ENCODE results near the gene SMYD3. TPM values are rescaled to one million over a fixed set of nuclear protein-coding genes. Genes with fewer than 3 reads are reported as not detected.

Gene SMYD3
- 10 to 100 TPM; 10.8 to 19.2 (median 13.7) TPM for total RNA-seq
- polyA plus RNA-seq: 10 to 100 TPM; 13.1 to 24.0 TPM
- long read RNA-seq, donor 1, partial matches to known transcripts: 3 of 12 reads
- long read RNA-seq, donor 1, other reads (novel, unspliced or antisense): 6 of 12 reads
- long read RNA-seq, donor 2, transcript SMYD3-201 (7 exons, 1,863 nt): major isoform, 11 of 19 reads
- long read RNA-seq, donor 2, partial matches to known transcripts: 6 of 19 reads
- long read RNA-seq, donor 2, other reads (novel, unspliced or antisense): 0 of 19 reads
- long read RNA-seq, donor 3, partial matches to known transcripts: 1 of 5 reads
- long read RNA-seq, donor 3, other reads (novel, unspliced or antisense): 2 of 5 reads

DNA sequence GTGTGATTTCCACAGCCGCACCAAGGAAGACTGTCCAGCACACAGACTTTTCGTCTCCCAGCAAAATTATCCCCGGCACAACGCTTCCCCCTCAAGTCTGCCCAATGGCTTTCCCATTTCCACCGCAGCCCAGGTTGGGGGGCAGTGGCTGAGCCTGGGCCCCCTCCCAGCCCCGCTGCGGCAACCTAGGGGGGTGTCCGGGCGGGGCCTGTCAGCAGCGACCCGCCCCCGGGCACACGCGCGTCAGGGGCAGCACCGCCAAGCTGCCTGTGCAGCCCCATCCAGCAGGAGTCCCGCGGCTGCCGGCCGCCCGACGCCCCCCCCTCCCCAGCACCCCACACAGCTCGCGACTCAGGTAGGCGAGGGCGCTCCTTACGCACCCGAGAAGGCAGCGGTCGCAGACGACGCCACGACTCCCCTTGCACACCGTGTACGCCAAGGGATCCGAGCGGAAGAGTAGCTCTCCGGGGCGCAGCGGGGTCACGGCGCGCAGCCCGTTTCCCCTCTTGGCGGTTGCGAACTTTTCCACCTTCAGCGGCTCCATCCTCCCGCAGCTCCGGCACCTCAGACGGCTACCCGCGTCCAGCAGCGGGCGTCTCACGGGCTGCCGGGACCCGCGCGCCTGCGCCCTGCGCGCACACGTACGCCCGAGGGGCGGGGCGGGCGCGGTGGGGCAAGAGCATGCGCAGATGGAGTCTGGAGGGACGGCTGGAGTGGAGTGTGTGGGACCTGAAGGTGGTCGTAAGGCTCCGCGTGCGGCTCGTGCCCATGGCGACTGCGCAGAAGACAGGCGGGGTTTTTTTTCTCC lies at the start of gene SMYD3:
Gene SMYD3 (minus strand): TSS at position 606 of the 808 bp plus-strand sequence.
- DNase-seq: peak; percentile 62 to 83 (median 77)
- Histone ChIP-seq H3K36me3 (no peaks in the 10 kb centered on the region), H3K27ac (no peak within 1 kb of the TSS), H3K4me1 (ENCODE audit: insufficient read depth) (peaks cover 6% of the 10 kb centered on the region), H3K27me3 (no peaks in the 10 kb centered on the region), H3K4me3 (peak within 1 kb of the TSS; percentile 74), H3K9me3 (no peaks in the 10 kb centered on the region)
- WGBS, 3 donors: 1% methylated on average over 57 to 79 of the region's 79 CpGs
- intact Hi-C loops (cut with DNase I): no loop called here
- TF ChIP-seq POLR2A (IDR thresholded peaks at IDR 0.05) (peak; percentile 24), EP300 (IDR thresholded peaks at IDR 0.05) (no peak)

DNA sequence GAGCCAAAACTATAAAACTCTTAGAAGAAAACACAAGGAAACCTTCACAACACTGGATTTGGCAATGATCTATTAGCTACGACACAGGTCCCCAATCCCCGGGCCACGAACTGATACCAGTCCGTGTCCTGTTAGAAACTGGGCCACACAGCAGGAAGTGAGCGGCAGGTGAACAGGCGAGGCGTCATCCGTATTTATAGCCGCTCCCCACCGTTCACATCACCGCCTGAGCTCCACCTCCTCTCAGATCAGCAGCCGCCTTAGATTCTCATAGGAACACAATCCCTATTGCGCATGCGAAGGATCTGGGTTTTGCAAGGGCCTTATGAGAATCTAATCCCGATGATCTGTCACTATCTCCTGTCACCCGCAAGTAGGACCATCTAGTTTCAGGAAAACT lies 47.1 kb upstream of the SMYD3 start:
- no peaks in the 10 kb centered on the region for H3K27me3 ChIP-seq
- intact Hi-C loops (cut with DNase I): no loop called here
- H3K36me3 ChIP-seq: no peaks in the 10 kb centered on the region
- no peaks in the 10 kb centered on the region for H3K4me1 ChIP-seq (ENCODE audit: insufficient read depth)
- no peaks in the 10 kb centered on the region for H3K9me3 ChIP-seq
- no peak overlapping the region for H3K4me3 ChIP-seq
- WGBS, 3 donors: 96 to 97% (median 96%) methylated on average over 16 of the region's 16 CpGs
- no peak for DNase-seq
- no peak for TF ChIP-seq EP300 (IDR thresholded peaks at IDR 0.05)
- TF ChIP-seq, protein P1, sequence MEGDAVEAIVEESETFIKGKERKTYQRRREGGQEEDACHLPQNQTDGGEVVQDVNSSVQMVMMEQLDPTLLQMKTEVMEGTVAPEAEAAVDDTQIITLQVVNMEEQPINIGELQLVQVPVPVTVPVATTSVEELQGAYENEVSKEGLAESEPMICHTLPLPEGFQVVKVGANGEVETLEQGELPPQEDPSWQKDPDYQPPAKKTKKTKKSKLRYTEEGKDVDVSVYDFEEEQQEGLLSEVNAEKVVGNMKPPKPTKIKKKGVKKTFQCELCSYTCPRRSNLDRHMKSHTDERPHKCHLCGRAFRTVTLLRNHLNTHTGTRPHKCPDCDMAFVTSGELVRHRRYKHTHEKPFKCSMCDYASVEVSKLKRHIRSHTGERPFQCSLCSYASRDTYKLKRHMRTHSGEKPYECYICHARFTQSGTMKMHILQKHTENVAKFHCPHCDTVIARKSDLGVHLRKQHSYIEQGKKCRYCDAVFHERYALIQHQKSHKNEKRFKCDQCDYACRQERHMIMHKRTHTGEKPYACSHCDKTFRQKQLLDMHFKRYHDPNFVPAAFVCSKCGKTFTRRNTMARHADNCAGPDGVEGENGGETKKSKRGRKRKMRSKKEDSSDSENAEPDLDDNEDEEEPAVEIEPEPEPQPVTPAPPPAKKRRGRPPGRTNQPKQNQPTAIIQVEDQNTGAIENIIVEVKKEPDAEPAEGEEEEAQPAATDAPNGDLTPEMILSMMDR (IDR thresholded peaks at IDR 0.05): no peak
- TF ChIP-seq POLR2A (IDR thresholded peaks at IDR 0.05): no peak
- no peak overlapping the region for H3K27ac ChIP-seq

DNA sequence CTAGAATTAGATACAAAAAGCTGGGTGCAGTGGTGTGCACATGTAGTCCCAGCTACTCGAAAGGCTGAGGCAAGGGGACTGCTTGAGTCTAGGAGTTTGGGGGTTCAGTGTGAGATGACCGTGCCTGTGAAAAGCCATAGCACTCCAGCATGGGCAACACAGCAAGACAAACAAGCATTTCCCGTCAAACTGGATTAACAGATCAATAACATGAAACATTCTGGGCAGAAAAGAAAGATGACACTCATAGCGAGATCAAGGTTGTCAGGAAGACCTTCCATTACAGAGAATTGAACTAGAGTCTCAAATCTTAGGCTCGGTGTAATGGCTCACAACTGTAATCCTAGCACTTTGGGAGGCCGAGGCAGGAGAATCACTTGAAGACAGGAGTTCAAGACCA lies 45.0 kb upstream of the SMYD3 start:
- 93 to 94% (median 94%) methylated on average over 6 of the region's 6 CpGs for WGBS, 3 donors
- DNase-seq: no peak
- no peaks in the 10 kb centered on the region for H3K27me3 ChIP-seq

DNA sequence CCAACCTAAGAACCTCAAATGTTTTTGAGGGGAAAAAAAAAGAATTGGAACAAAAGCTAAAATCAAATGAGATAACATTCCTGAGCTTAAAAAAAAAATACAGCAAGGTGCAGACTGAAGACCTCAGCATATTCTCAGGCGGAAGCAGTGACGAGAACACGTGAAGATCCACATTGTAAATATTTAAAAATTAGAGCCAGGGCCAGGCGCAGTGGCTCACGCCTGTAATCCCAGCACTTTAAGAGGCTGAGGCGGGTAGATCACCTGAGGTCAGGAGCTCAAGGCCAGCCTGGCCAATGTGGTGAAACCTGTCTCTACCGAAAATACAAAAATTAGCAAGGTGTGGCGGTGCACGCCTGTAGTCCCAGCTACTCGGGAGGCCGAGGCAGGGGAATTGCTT lies 43.3 kb upstream of the SMYD3 start:
- Histone ChIP-seq H3K36me3 (no peaks in the 10 kb centered on the region), H3K9me3 (no peaks in the 10 kb centered on the region), H3K27ac (no peak overlapping the region), H3K4me1 (ENCODE audit: insufficient read depth) (no peaks in the 10 kb centered on the region), H3K4me3 (no peak overlapping the region), H3K27me3 (no peaks in the 10 kb centered on the region)
- DNase-seq: no peak
- no peak for TF ChIP-seq POLR2A (IDR thresholded peaks at IDR 0.05)
- TF ChIP-seq, protein P1 (IDR thresholded peaks at IDR 0.05): no peak
- TF ChIP-seq EP300 (IDR thresholded peaks at IDR 0.05): no peak
- WGBS, 3 donors: 68 to 69% (median 68%) methylated on average over 11 of the region's 11 CpGs
- intact Hi-C loops (cut with DNase I): no loop called here

More for the DNA sequence above, 45.0 kb upstream of the SMYD3 start:
- Histone ChIP-seq H3K9me3 (no peaks in the 10 kb centered on the region), H3K4me3 (no peak overlapping the region), H3K4me1 (ENCODE audit: insufficient read depth) (no peaks in the 10 kb centered on the region), H3K36me3 (no peaks in the 10 kb centered on the region), H3K27ac (no peak overlapping the region)
- TF ChIP-seq, protein P1 (IDR thresholded peaks at IDR 0.05): no peak
- TF ChIP-seq POLR2A (IDR thresholded peaks at IDR 0.05): no peak
- intact Hi-C loops (cut with DNase I): no loop called here
